Endothelial cell of umbilical vein (primary cell): ENCODE results near the gene LRRK2.

ENCODE experiments used
- JUN ChIP-seq: IDR thresholded peaks from 2 replicates; pipeline ENCODE4 v1.6.1; 2011; ENCODE audit warnings: borderline replicate concordance, low read depth; ENCODE audit not compliant: insufficient read length, insufficient read depth
- MYC ChIP-seq: IDR thresholded peaks from one replicate; pipeline ENCODE4 v1.6.1; 2011; ENCODE audit warnings: mild to moderate bottlenecking, low read depth, low read length
- POLR2AphosphoS5 ChIP-seq: IDR thresholded peaks from 2 replicates; pipeline ENCODE4 v1.6.1; 2012; ENCODE audit warnings: low read depth, mild to moderate bottlenecking, control low read depth, low read length, moderate library complexity; ENCODE audit not compliant: insufficient read depth
- TF ChIP-seq, protein P1 (sequence below), 2 donors: IDR thresholded peaks; 1 replicate in 1 of 2; 2 replicates in 1 of 2; pipeline ENCODE4 v1.5.1; 2011; ENCODE audit warnings: low read length in 2 of 2, mild to moderate bottlenecking in 2 of 2, moderate library complexity in 2 of 2, control low read depth in 1 of 2, inconsistent platforms in 1 of 2, low read depth in 1 of 2; ENCODE audit not compliant: insufficient read depth in 1 of 2; ENCODE audit errors: extremely low read depth in 1 of 2

DNA sequence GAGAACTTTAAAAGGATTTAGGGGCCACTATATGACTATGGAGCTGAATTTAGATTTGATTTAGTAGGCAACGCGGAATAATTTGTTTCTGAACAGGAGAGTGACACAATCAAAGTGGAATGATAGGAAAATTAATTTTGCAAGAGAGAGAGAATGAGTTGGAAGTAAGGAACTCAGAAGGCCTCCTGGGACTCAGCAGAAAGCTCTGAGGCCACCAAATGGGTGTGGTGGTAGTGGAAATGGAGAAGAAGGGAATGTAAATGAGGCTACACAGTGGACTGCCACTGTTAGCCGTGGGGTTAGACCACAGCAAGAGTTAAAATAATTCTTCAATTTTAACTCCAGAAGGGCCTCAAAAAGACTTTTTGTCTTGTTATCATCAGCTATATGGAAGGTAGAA is 102.7 kb downstream of the LRRK2 start:
- TF ChIP-seq JUN: no peak
- TF ChIP-seq, protein P1, sequence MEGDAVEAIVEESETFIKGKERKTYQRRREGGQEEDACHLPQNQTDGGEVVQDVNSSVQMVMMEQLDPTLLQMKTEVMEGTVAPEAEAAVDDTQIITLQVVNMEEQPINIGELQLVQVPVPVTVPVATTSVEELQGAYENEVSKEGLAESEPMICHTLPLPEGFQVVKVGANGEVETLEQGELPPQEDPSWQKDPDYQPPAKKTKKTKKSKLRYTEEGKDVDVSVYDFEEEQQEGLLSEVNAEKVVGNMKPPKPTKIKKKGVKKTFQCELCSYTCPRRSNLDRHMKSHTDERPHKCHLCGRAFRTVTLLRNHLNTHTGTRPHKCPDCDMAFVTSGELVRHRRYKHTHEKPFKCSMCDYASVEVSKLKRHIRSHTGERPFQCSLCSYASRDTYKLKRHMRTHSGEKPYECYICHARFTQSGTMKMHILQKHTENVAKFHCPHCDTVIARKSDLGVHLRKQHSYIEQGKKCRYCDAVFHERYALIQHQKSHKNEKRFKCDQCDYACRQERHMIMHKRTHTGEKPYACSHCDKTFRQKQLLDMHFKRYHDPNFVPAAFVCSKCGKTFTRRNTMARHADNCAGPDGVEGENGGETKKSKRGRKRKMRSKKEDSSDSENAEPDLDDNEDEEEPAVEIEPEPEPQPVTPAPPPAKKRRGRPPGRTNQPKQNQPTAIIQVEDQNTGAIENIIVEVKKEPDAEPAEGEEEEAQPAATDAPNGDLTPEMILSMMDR (IDR thresholded peaks at IDR 0.05; ENCODE audit: extremely low read depth in 1 of 2, insufficient read depth in 1 of 2, low read depth in 1 of 2, low read length in 2 of 2): no peak
- TF ChIP-seq POLR2AphosphoS5: no peak
- TF ChIP-seq MYC: no peak
